SK-N-SH treated with all-trans-retinoic acid at 6 μM for 48 hours (cell line): ENCODE data around the gene PAQR8.

Experiments used
- ATAC-seq: fragments of 200-7000 bp; cut with Tn5 transposase; 3 replicates; pipeline ENCODE4 v1.9.1; 2020; ENCODE audit warnings: mild to moderate bottlenecking, moderate library complexity
- ARNTL ChIP-seq: fragments of 450-650 bp; formaldehyde crosslinking; IDR thresholded peaks from 2 replicates; pipeline ENCODE4 v1.5.0; 2020; ENCODE audit warnings: low read depth, mild to moderate bottlenecking, moderate library complexity, borderline replicate concordance
- CREB5 ChIP-seq: fragments of 250-450 bp; sonication (Bioruptor Pico); IDR thresholded peaks from 2 replicates; pipeline ENCODE4 v1.5.1; 2020; ENCODE audit warnings: low read depth, mild to moderate bottlenecking, moderate library complexity
- CSRNP3 ChIP-seq: fragments of 250-450 bp; sonication (Bioruptor Pico); IDR thresholded peaks from 2 replicates; pipeline ENCODE4 v1.5.1; 2021; ENCODE audit warnings: mild to moderate bottlenecking, moderate library complexity
- ESRRG ChIP-seq: fragments of 250-450 bp; sonication (Bioruptor Pico); IDR thresholded peaks from 2 replicates; pipeline ENCODE4 v1.6.1; 2021; ENCODE audit warnings: mild to moderate bottlenecking
- GLIS3 ChIP-seq: fragments of 250-450 bp; sonication (Bioruptor Pico); IDR thresholded peaks from 2 replicates; pipeline ENCODE4 v1.5.0; 2020; ENCODE audit warnings: mild to moderate bottlenecking, moderate library complexity
- ISL1 ChIP-seq: fragments of 250-450 bp; sonication (Bioruptor Pico); IDR thresholded peaks from 2 replicates; pipeline ENCODE4 v2.1.2; 2022; ENCODE audit warnings: mild to moderate bottlenecking, moderate library complexity
- OSR1 ChIP-seq: fragments of 250-450 bp; sonication (Bioruptor Pico); IDR thresholded peaks from 2 replicates; pipeline ENCODE4 v1.8.0; 2022; ENCODE audit warnings: moderate library complexity, mild to moderate bottlenecking, inconsistent platforms
- PATZ1 ChIP-seq: fragments of 250-450 bp; sonication (Bioruptor Pico); IDR thresholded peaks from 2 replicates; pipeline ENCODE4 v1.8.0; 2020; ENCODE audit warnings: mild to moderate bottlenecking, moderate library complexity, borderline replicate concordance
- POU6F1 ChIP-seq: fragments of 250-450 bp; sonication (Bioruptor Pico); IDR thresholded peaks from 2 replicates; pipeline ENCODE4 v1.8.0; 2021; ENCODE audit warnings: low read depth, mild to moderate bottlenecking, moderate library complexity, borderline replicate concordance
- PPARA ChIP-seq: fragments of 250-450 bp; sonication (Bioruptor Pico); IDR thresholded peaks from 2 replicates; pipeline ENCODE4 v1.5.0; 2020; ENCODE audit warnings: mild to moderate bottlenecking, borderline replicate concordance
- RARB ChIP-seq: fragments of 250-450 bp; sonication (Bioruptor Pico); IDR thresholded peaks from 2 replicates; pipeline ENCODE4 v1.8.0; 2021; ENCODE audit warnings: mild to moderate bottlenecking, moderate library complexity
- SNAI2 ChIP-seq: fragments of 250-450 bp; sonication (Bioruptor Pico); IDR thresholded peaks from 2 replicates; pipeline ENCODE4 v1.5.0; 2020; ENCODE audit warnings: mild to moderate bottlenecking, moderate library complexity
- TSHZ2 ChIP-seq: fragments of 250-450 bp; sonication (Bioruptor Pico); IDR thresholded peaks from 2 replicates; pipeline ENCODE4 v1.5.0; 2020; ENCODE audit warnings: mild to moderate bottlenecking, moderate library complexity
- ZC3H10 ChIP-seq: fragments of 250-450 bp; sonication (Bioruptor Pico); IDR thresholded peaks from 2 replicates; pipeline ENCODE4 v1.5.1; 2021; ENCODE audit warnings: mild to moderate bottlenecking, moderate library complexity
- ZFP3 ChIP-seq: fragments of 250-450 bp; sonication (Bioruptor Pico); IDR thresholded peaks from 2 replicates; pipeline ENCODE4 v1.5.0; 2020; ENCODE audit warnings: mild to moderate bottlenecking, moderate library complexity
- ZFP30 ChIP-seq: fragments of 450-650 bp; formaldehyde crosslinking; IDR thresholded peaks from 2 replicates; pipeline ENCODE4 v1.5.0; 2022; ENCODE audit warnings: mild to moderate bottlenecking, moderate library complexity
- ZNF70 ChIP-seq: fragments of 450-650 bp; formaldehyde crosslinking; IDR thresholded peaks from 2 replicates; pipeline ENCODE4 v1.5.0; 2020; ENCODE audit warnings: mild to moderate bottlenecking, moderate library complexity

The PAQR8 gene

GRCh38 chr6:52375780-52376556 is 14.0 kb downstream of the PAQR8 start:
- 0 out of 3 replicates have a peak, but pooled peaks have one; percentile 22 for ATAC-seq
- TF ChIP-seq ESRRG (CRISPR knock-in tag) (no peak), ZFP3 (CRISPR knock-in tag) (no peak), OSR1 (CRISPR knock-in tag) (no peak), POU6F1 (no peak), CSRNP3 (CRISPR knock-in tag) (no peak), ARNTL (CRISPR knock-in tag) (no peak), TSHZ2 (CRISPR knock-in tag) (no peak), ZFP30 (CRISPR knock-in tag) (no peak), GLIS3 (CRISPR knock-in tag) (no peak), SNAI2 (CRISPR knock-in tag) (no peak), PPARA (CRISPR knock-in tag) (no peak), PATZ1 (CRISPR knock-in tag) (no peak)

- ATAC-seq, result no peak
- TF ChIP-seq ZC3H10 (no peak), ZNF70 (CRISPR knock-in tag) (no peak), TSHZ2 (CRISPR knock-in tag) (no peak), ARNTL (CRISPR knock-in tag) (no peak), CREB5 (no peak), ISL1 (CRISPR knock-in tag) (no peak), ZFP3 (CRISPR knock-in tag) (no peak), POU6F1 (no peak), RARB (CRISPR knock-in tag) (no peak)
Observed at GRCh38 chr6:52376763-52377162, 14.8 kb downstream of the PAQR8 start.
